MCF 10A (cell line): ENCODE results near the gene RHOBTB1. TPM values are rescaled to one million over a fixed set of nuclear protein-coding genes. Genes with fewer than 3 reads are reported as not detected.

Experiments
- BruUV-seq: library from RNA; stranded (reverse); fragments of 400-500 nt; replicated peaks from 2 replicates; lab custom pipeline; 2021; lab: Mats Ljungman, UMichigan
- CTCF ChIA-PET: fragments of 300-600 bp; sonication (Branson Sonifier 250); formaldehyde crosslinking; extraction: SDS; loops from one replicate; lab custom pipeline; 2021; ENCODE audit warnings: antibody characterized with exemption, inconsistent platforms; lab: Yijun Ruan, JAX
- POLR2A ChIA-PET: fragments of 300-600, 350-650 bp; sonication (Branson Sonifier 250); formaldehyde crosslinking; extraction: SDS; loops from one replicate; lab custom pipeline; 2020; ENCODE audit warnings: antibody characterized with exemption, inconsistent platforms; lab: Yijun Ruan, JAX
- DNase-seq: peaks from one replicate; pipeline ENCODE4 v3.0.0-alpha.2; 2018; ENCODE audit not compliant: unreplicated experiment
- H3K27ac Mint-ChIP-seq: one replicate; pipeline ENCODE4 v1.8.0; 2022; ENCODE audit warnings: mild to moderate bottlenecking, low read depth, mixed read lengths; ENCODE audit not compliant: unreplicated experiment
- H3K27me3 Mint-ChIP-seq: one replicate; pipeline ENCODE4 v1.8.0; 2022; ENCODE audit warnings: mixed read lengths; ENCODE audit not compliant: insufficient read depth, unreplicated experiment
- H3K36me3 Mint-ChIP-seq: one replicate; pipeline ENCODE4 v1.8.0; 2022; ENCODE audit warnings: mild to moderate bottlenecking, moderate library complexity, mixed read lengths; ENCODE audit not compliant: insufficient read depth, unreplicated experiment
- H3K4me1 Mint-ChIP-seq: one replicate; pipeline ENCODE4 v1.8.0; 2022; ENCODE audit warnings: mixed read lengths; ENCODE audit not compliant: insufficient read depth, unreplicated experiment
- H3K4me3 Mint-ChIP-seq: one replicate; pipeline ENCODE4 v1.8.0; 2022; ENCODE audit warnings: mild to moderate bottlenecking, moderate library complexity, mixed read lengths; ENCODE audit not compliant: unreplicated experiment
- H3K9me3 Mint-ChIP-seq: one replicate; pipeline ENCODE4 v1.8.0; 2022; ENCODE audit warnings: mixed read lengths; ENCODE audit not compliant: unreplicated experiment
- intact Hi-C: fragments of 100-400 bp; cut with micrococcal nuclease; formaldehyde crosslinking; loops from 2 replicates; pipeline ENCODE4 v1.14.1; 2022
- total RNA-seq: library from RNA; stranded (reverse); gene quantifications from 2 replicates; pipeline ENCODE4 v1.2.3, GENCODE V29; 2022
- TF ChIP-seq, protein P1 (sequence below): fragments of 200-600 bp; IDR thresholded peaks from one replicate; pipeline ENCODE4 v1.8.0; 2022; ENCODE audit warnings: antibody characterized with exemption, mild to moderate bottlenecking; ENCODE audit not compliant: unreplicated experiment

Gene RHOBTB1
- total RNA-seq, 1 experiment from 2014 or later, result 0.70 TPM

DNA sequence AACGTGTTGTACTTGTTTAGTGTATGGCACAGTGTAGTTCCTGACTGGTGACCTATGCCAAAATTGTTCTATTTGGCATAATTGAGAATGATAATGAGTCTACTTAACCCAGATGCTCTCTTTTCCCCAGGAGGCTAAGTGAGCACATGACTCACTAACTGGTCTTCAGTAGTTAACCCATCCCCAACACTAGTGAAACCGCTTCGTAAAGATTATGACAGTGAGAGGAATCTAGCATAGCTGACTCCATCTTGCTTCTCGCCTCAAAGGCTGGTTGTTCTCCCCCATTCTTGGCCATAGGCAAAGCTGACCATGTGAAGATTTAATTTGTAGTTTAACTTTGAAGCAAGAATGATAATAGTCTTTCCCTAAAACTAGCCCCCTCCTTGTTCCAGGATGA is 118.5 kb downstream of the RHOBTB1 start:
- POLR2A ChIA-PET, result no interaction called here
- no peak overlapping the region for H3K27ac Mint-ChIP-seq
- no TSS peak for BruUV-seq
- CTCF ChIA-PET, result interaction anchor here (2.0 kb wide), 1 partner anchor 10 kb away, joined by 7 read pairs; no protein-coding TSS in a partner anchor
- no peaks in the 10 kb centered on the region for H3K9me3 Mint-ChIP-seq
- H3K36me3 Mint-ChIP-seq, result no peaks in the 10 kb centered on the region
- H3K4me1 Mint-ChIP-seq, result peaks cover 17% of the 10 kb centered on the region
- no peak for DNase-seq
- intact Hi-C loops, result no loop called here
- H3K27me3 Mint-ChIP-seq, result no peaks in the 10 kb centered on the region
- TF ChIP-seq, protein P1, sequence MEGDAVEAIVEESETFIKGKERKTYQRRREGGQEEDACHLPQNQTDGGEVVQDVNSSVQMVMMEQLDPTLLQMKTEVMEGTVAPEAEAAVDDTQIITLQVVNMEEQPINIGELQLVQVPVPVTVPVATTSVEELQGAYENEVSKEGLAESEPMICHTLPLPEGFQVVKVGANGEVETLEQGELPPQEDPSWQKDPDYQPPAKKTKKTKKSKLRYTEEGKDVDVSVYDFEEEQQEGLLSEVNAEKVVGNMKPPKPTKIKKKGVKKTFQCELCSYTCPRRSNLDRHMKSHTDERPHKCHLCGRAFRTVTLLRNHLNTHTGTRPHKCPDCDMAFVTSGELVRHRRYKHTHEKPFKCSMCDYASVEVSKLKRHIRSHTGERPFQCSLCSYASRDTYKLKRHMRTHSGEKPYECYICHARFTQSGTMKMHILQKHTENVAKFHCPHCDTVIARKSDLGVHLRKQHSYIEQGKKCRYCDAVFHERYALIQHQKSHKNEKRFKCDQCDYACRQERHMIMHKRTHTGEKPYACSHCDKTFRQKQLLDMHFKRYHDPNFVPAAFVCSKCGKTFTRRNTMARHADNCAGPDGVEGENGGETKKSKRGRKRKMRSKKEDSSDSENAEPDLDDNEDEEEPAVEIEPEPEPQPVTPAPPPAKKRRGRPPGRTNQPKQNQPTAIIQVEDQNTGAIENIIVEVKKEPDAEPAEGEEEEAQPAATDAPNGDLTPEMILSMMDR, result no peak
- H3K4me3 Mint-ChIP-seq, result no peak overlapping the region

DNA sequence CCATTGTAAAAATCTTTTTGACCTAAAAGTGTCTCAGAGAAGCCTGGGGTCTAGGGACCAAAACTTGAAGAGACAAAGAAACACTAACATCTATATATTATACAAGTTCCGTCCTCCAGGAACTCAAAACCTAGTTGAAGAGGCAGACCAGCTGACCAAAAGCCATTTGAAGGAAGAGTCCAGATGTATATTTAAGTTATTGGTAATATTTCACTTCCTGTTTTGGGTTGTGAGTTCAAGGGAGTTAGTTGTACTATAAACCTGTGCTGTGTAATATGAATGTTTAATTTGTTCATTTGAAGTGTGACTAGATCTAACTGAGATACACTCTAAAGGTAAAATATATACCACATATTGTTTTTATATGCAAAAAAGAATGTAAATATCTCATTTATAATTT is 120.7 kb downstream of the RHOBTB1 start:
- no peaks in the 10 kb centered on the region for H3K27me3 Mint-ChIP-seq
- CTCF ChIA-PET, result interaction anchor here (0.6 to 1.6 kb wide), 3 partner anchors 18 to 318 kb away, joined by 3 to 4 read pairs (median 4); no protein-coding TSS in a partner anchor
- POLR2A ChIA-PET, result no interaction called here

DNA sequence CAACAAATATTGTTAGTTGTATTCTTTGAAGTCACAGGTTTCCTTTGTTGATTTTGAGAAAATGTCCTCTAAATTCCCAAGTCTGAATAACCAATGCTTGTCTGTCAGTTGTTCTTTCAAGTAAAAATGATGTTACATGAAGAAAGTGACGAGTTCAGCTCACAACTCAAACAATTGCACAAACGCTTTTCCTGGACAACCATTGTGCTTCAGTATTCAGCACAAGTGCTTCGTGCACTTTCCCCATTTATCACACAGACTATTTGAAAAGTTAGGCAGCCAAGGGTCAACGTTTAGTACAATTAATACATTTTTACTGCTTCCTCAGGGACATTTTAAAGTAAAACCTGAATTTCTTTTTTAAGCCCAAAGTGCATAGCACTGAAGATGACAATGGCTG is 121.2 kb downstream of the RHOBTB1 start:
- CTCF ChIA-PET, result no interaction called here
- no peak overlapping the region for H3K27ac Mint-ChIP-seq

More for the DNA sequence above, 120.7 kb downstream of the RHOBTB1 start:
- no TSS peak for BruUV-seq
- intact Hi-C loops, result no loop called here
- Mint-ChIP-seq H3K27ac (no peak overlapping the region), H3K9me3 (no peaks in the 10 kb centered on the region), H3K4me3 (no peak overlapping the region), H3K4me1 (peaks cover 13% of the 10 kb centered on the region), H3K36me3 (no peaks in the 10 kb centered on the region)
- DNase-seq, result no peak
- TF ChIP-seq, protein P1, result no peak

DNA sequence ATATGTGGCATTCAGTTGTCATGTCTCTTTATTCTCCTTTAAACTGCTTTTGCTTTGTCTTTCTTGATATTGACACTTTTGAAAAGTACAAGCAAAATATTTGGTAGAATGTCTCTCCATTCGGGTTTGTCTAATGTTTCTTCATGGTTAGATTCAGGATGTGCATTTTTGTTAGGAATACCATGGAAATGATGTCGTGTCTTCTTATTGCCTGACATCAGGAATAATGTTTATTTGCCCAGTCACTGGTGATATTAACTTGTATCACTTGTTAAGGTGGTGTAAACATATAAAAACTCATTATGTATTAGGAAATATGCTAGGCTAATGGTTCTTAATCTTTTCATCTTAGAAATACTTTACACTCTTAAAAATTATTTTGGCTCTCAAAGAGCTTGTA is 122.3 kb downstream of the RHOBTB1 start:
- intact Hi-C loops, result no loop called here
- Mint-ChIP-seq H3K27ac (no peak overlapping the region), H3K4me3 (no peak overlapping the region), H3K36me3 (no peaks in the 10 kb centered on the region), H3K27me3 (no peaks in the 10 kb centered on the region), H3K9me3 (no peaks in the 10 kb centered on the region), H3K4me1 (peaks cover 2% of the 10 kb centered on the region)
- no peak for DNase-seq
- POLR2A ChIA-PET, result interaction anchor here (0.7 to 1.0 kb wide), 2 partner anchors 21 to 131 kb away, joined by 3 to 6 read pairs; no protein-coding TSS in a partner anchor
- no TSS peak for BruUV-seq
- TF ChIP-seq, protein P1, result no peak
- CTCF ChIA-PET, result interaction anchor here (0.7 kb wide), 1 partner anchor 1080 kb away, joined by 3 read pairs; the partner anchor contains the start of gene ARID5B

More for the DNA sequence above, 121.2 kb downstream of the RHOBTB1 start:
- Mint-ChIP-seq H3K4me3 (no peak overlapping the region), H3K4me1 (peaks cover 8% of the 10 kb centered on the region), H3K27me3 (no peaks in the 10 kb centered on the region), H3K9me3 (no peaks in the 10 kb centered on the region), H3K36me3 (no peaks in the 10 kb centered on the region)
- DNase-seq, result no peak
- POLR2A ChIA-PET, result no interaction called here
- BruUV-seq, result no TSS peak
- intact Hi-C loops, result no loop called here
- TF ChIP-seq, protein P1, result no peak
